H1 (cell line): Measurements from ENCODE around the gene CERCAM. TPM values are rescaled to one million over a fixed set of nuclear protein-coding genes. Genes with fewer than 3 reads are reported as not detected.
A peak's percentile ranks its signal among the peaks of the same experiment; 100 is the strongest.

Experiments used
- CTCF ChIA-PET: fragments of 300-600 bp; sonication (Branson Sonifier 250); formaldehyde crosslinking; loops from one replicate; lab custom pipeline; 2021; ENCODE audit not compliant: partially characterized antibody; lab: Charles Lee
- POLR2A ChIA-PET: fragments of 300-600 bp; sonication (Branson Sonifier 250); formaldehyde crosslinking; loops from one replicate; lab custom pipeline; 2021; ENCODE audit warnings: inconsistent platforms; ENCODE audit not compliant: partially characterized antibody; lab: Charles Lee
- DNase-seq, 2 experiments: peaks; one replicate each; pipeline versions ENCODE4 v3.0.0 to v3.0.0-alpha.2; 2010 to 2022; ENCODE audit warnings: low spot score in 2 of 2, low read depth in 1 of 2, mixed read lengths in 1 of 2
- FAIRE-seq: peaks from 2 replicates; lab custom pipeline; 2011; peaks lifted over from hg19 to GRCh38; lab: Jason Lieb, UNC
- H2AFZ ChIP-seq: 2 replicates; pipeline ENCODE4 v1.8.1; 2012; ENCODE audit warnings: low read length, inconsistent platforms
- H2AK5ac ChIP-seq: 2 replicates; pipeline ENCODE4 v1.6.1; 2013; ENCODE audit warnings: low read depth, low read length
- H2BK120ac ChIP-seq: replicated peaks from 2 replicates; pipeline ENCODE3; 2013; ENCODE audit warnings: low read depth, low read length, inconsistent platforms
- H2BK12ac ChIP-seq: 2 replicates; pipeline ENCODE4 v1.6.1; 2013; ENCODE audit warnings: low read depth, low read length
- H2BK15ac ChIP-seq: 2 replicates; pipeline ENCODE4 v1.6.1; 2013; ENCODE audit warnings: low read length
- H2BK20ac ChIP-seq: 2 replicates; pipeline ENCODE4 v1.6.1; 2013; ENCODE audit warnings: low read length
- H2BK5ac ChIP-seq: 2 replicates; pipeline ENCODE4 v1.6.1; 2013; ENCODE audit warnings: low read depth, low read length
- H3K14ac ChIP-seq: 2 replicates; pipeline ENCODE4 v1.6.1; 2013; ENCODE audit warnings: inconsistent platforms; ENCODE audit not compliant: insufficient read length
- H3K18ac ChIP-seq: 2 replicates; pipeline ENCODE4 v1.6.1; 2013; ENCODE audit warnings: low read length; ENCODE audit errors: extremely low read depth
- H3K23ac ChIP-seq: 2 replicates; pipeline ENCODE4 v1.6.1; 2013; ENCODE audit warnings: inconsistent platforms; ENCODE audit not compliant: insufficient read length
- H3K23me2 ChIP-seq: 2 replicates; pipeline ENCODE4 v1.6.1; 2013; ENCODE audit warnings: low read depth, low read length
- H3K27ac ChIP-seq: 2 replicates; pipeline ENCODE4 v1.6.1; 2011; ENCODE audit warnings: low read depth, low read length, inconsistent platforms
- H3K27me3 ChIP-seq, 4 experiments: replicated peaks in 1 of 4; 1 replicate in 1 of 4; 2 replicates in 3 of 4; pipeline versions ENCODE4 v1.6.1 to v1.8.1; 2011 to 2013; ENCODE audit warnings: low read length in 3 of 4, mild to moderate bottlenecking in 3 of 4, inconsistent platforms in 2 of 4, mixed read lengths in 2 of 4, moderate library complexity in 1 of 4; ENCODE audit not compliant: control insufficient read depth in 3 of 4, insufficient read depth in 3 of 4; ENCODE audit errors: extremely low read depth in 1 of 4
- H3K36me3 ChIP-seq, 4 experiments: 2 replicates each; pipeline versions ENCODE4 v1.6.1 to v1.8.1; 2011 to 2013; ENCODE audit warnings: mild to moderate bottlenecking in 4 of 4, low read length in 3 of 4, moderate library complexity in 2 of 4, control low read depth in 1 of 4, inconsistent platforms in 1 of 4; ENCODE audit not compliant: insufficient read depth in 4 of 4, control insufficient read depth in 2 of 4
- H3K4ac ChIP-seq: replicated peaks from 2 replicates; pipeline ENCODE3; 2013; ENCODE audit warnings: low read length, low read depth, mixed read lengths, inconsistent platforms; ENCODE audit not compliant: insufficient read length
- H3K4me1 ChIP-seq, 4 experiments: replicated peaks in 1 of 4; 1 replicate in 1 of 4; 2 replicates in 3 of 4; pipeline versions ENCODE4 v1.6.1 to v1.8.1; 2011 to 2013; ENCODE audit warnings: low read length in 3 of 4, inconsistent platforms in 2 of 4, mixed read lengths in 1 of 4; ENCODE audit not compliant: insufficient read depth in 4 of 4, control insufficient read depth in 3 of 4
- H3K4me2 ChIP-seq, 2 experiments: 2 replicates each; pipeline versions ENCODE4 v1.6.1 to v1.8.1; 2011 to 2013; ENCODE audit warnings: low read depth in 2 of 2, low read length in 2 of 2, control low read depth in 1 of 2, inconsistent platforms in 1 of 2, mild to moderate bottlenecking in 1 of 2; ENCODE audit not compliant: insufficient read depth in 1 of 2
- H3K4me3 ChIP-seq, 4 experiments: fragments of 200-600, 300-600 bp in 1 of 4; sonication (generic), shearing (Covaris generic), sonication (Bioruptor Twin) in 1 of 4; 2 replicates each; pipeline versions ENCODE4 v1.5.1 to v1.8.1; 2011 to 2016; ENCODE audit warnings: low read length in 4 of 4, low read depth in 3 of 4, control low read depth in 2 of 4, inconsistent platforms in 2 of 4, mild to moderate bottlenecking in 2 of 4, mixed read lengths in 1 of 4, moderate library complexity in 1 of 4; ENCODE audit not compliant: insufficient read depth in 2 of 4; ENCODE audit errors: extremely low read depth in 1 of 4
- H3K56ac ChIP-seq: replicated peaks from 2 replicates; pipeline ENCODE3; 2013; ENCODE audit warnings: low read depth, mild to moderate bottlenecking, mixed read lengths, low read length, inconsistent platforms; ENCODE audit not compliant: insufficient read length
- H3K79me1 ChIP-seq: 2 replicates; pipeline ENCODE4 v1.6.1; 2013; ENCODE audit warnings: low read depth, low read length, control low read depth
- H3K79me2 ChIP-seq, 2 experiments: 2 replicates each; pipeline versions ENCODE4 v1.6.1 to v1.8.1; 2012 to 2013; ENCODE audit warnings: low read length in 2 of 2, mild to moderate bottlenecking in 2 of 2, inconsistent platforms in 1 of 2; ENCODE audit not compliant: insufficient read depth in 2 of 2, control insufficient read depth in 1 of 2
- H3K9ac ChIP-seq, 4 experiments: replicated peaks in 1 of 4; 1 replicate in 1 of 4; 2 replicates in 3 of 4; pipeline versions ENCODE4 v1.6.1 to v1.8.1; 2011 to 2013; ENCODE audit warnings: low read depth in 3 of 4, low read length in 3 of 4, control low read depth in 2 of 4, mild to moderate bottlenecking in 2 of 4, moderate library complexity in 2 of 4, inconsistent platforms in 1 of 4; ENCODE audit errors: extremely low read depth in 1 of 4
- H3K9me3 ChIP-seq, 2 experiments: 2 replicates each; pipeline versions ENCODE4 v1.6.1 to v1.8.1; 2012 to 2013; ENCODE audit warnings: mild to moderate bottlenecking in 2 of 2, moderate library complexity in 2 of 2, control low read depth in 1 of 2, inconsistent platforms in 1 of 2, low read depth in 1 of 2, low read length in 1 of 2, mixed read lengths in 1 of 2; ENCODE audit not compliant: insufficient read depth in 2 of 2
- H4K20me1 ChIP-seq, 2 experiments: replicated peaks in 1 of 2; 2 replicates each; pipeline versions ENCODE3 to v1.8.1; 2011 to 2013; ENCODE audit warnings: inconsistent platforms in 2 of 2, low read length in 2 of 2, mild to moderate bottlenecking in 1 of 2; ENCODE audit not compliant: insufficient read depth in 2 of 2, control insufficient read depth in 1 of 2
- H4K5ac ChIP-seq: 2 replicates; pipeline ENCODE4 v1.6.1; 2013; ENCODE audit warnings: low read length, low read depth, mixed read lengths, inconsistent platforms; ENCODE audit not compliant: insufficient read length
- H4K8ac ChIP-seq: 2 replicates; pipeline ENCODE4 v1.8.0; 2013; ENCODE audit warnings: mild to moderate bottlenecking, moderate library complexity, low read length, inconsistent platforms; ENCODE audit not compliant: insufficient read depth; ENCODE audit errors: extremely low read depth
- H4K91ac ChIP-seq: replicated peaks from 2 replicates; pipeline ENCODE3; 2013; ENCODE audit warnings: low read length, mixed read lengths, inconsistent platforms; ENCODE audit not compliant: insufficient read length
- POLR2A ChIP-seq, 2 experiments: IDR thresholded peaks; 1 replicate in 1 of 2; 2 replicates in 1 of 2; pipeline ENCODE4 v1.6.1; 2011; ENCODE audit warnings: low read depth in 2 of 2, low read length in 2 of 2, mild to moderate bottlenecking in 2 of 2; ENCODE audit errors: control extremely low read depth in 1 of 2
- SP1 ChIP-seq: IDR thresholded peaks from 2 replicates; pipeline ENCODE4 v1.6.1; 2011; ENCODE audit warnings: low read depth, low read length
- WGBS, 2 experiments: shearing (Covaris generic) in 1 of 2; methylation state at CpG; one replicate each; pipeline versions ENCODE4 v1.1.6 to v1.1.7; 2013 to 2015; ENCODE audit warnings: low lambda C conversion rate in 2 of 2, mixed read lengths in 2 of 2, inconsistent platforms in 1 of 2, low coverage in 1 of 2, missing lambda C conversion rate in 1 of 2; ENCODE audit not compliant: insufficient replicate concordance in 2 of 2, insufficient coverage in 1 of 2, insufficient read length in 1 of 2; ENCODE audit errors: extremely low coverage in 1 of 2, missing lambda C conversion rate in 1 of 2; 5-methylcytosine and 5-hydroxymethylcytosine counted together
- polyA plus RNA-seq, 7 experiments: library from polyadenylated mRNA; depleted of rRNA in 3 of 7; stranded (reverse) in 5 of 7; unstranded in 2 of 7; fragments of >200 nt in 5 of 7; fragments of 200-250 nt in 2 of 7; gene quantifications; 1 replicate in 5 of 7; 2 replicates in 1 of 7; 4 replicates in 1 of 7; pipeline versions ENCODE4 v1.2.1 to v1.2.3, GENCODE V29; 2011 to 2013; ENCODE audit warnings: missing spikeins in 2 of 7, mixed read lengths in 2 of 7
- total RNA-seq: library from RNA; stranded (reverse); fragmentation: NEBNext Ultra II Directional; extraction: Animal tissue kit (Norgen Biotek cat#: 25700); gene quantifications from 2 replicates; pipeline ENCODE4 v1.2.1, GENCODE V29; 2021

The CERCAM gene
- total and polyA plus RNA-seq, 2 of the 8 experiments (the other 6 are each of a cell fraction or from before 2014, with no cell fraction given): 3.1 to 5.2 TPM

GRCh38 chr9:128390150-128390812 is 30.4 kb upstream of the CERCAM start:
- CTCF ChIA-PET: interaction anchor here (0.7 to 21.9 kb wide), 8 partner anchors 15 to 135 kb away, joined by 3 to 323 read pairs (median 4); partner anchors contain the start of gene URM1
- no peak overlapping the region for H3K4ac ChIP-seq
- no peak overlapping the region for H3K56ac ChIP-seq
- no peak overlapping the region for H2BK5ac ChIP-seq
- no peak overlapping the region for H3K18ac ChIP-seq
- H2BK20ac ChIP-seq: no peak overlapping the region
- no peak for FAIRE-seq
- H3K14ac ChIP-seq: no peak overlapping the region
- no peak overlapping the region for H2BK12ac ChIP-seq
- no peak overlapping the region for H2BK15ac ChIP-seq
- no peak overlapping the region for H2AFZ ChIP-seq
- peaks cover 65 to 100% (median 93%) of the 10 kb centered on the region in 4 experiments for H3K27me3 ChIP-seq
- TF ChIP-seq SP1: no peak
- no peak for TF ChIP-seq POLR2A (IDR thresholded peaks at IDR 0.05; ENCODE audit: control extremely low read depth in 1 of 2, low read depth in 2 of 2, low read length in 2 of 2)
- H4K8ac ChIP-seq: no peak overlapping the region
- peaks cover 0 to 21% (median 9%) of the 10 kb centered on the region in 4 experiments; a peak in 6 of 8 replicates for H3K36me3 ChIP-seq
- no peaks in the 10 kb centered on the region for H3K9me3 ChIP-seq
- H2AK5ac ChIP-seq: peak overlapping the region; percentile 85; the same call in 1 of the 2 replicates
- H3K79me1 ChIP-seq: no peaks in the 10 kb centered on the region
- peak overlapping the region in 1 of 2 experiments; percentile 2; a peak in 1 of 4 replicates for H3K4me2 ChIP-seq
- POLR2A ChIA-PET: interaction anchor here (1.2 to 13.1 kb wide), 9 partner anchors 8 to 50 kb away, joined by 3 to 92 read pairs (median 5); partner anchors contain the start of genes SLC27A4 and URM1
- 82% methylated on average over 11 of the region's 11 CpGs; no CpG with 5 or more reads in 1 of the 2 experiments for WGBS, 2 experiments
- peaks cover 10 to 51% (median 46%) of the 10 kb centered on the region in 4 experiments for H3K4me1 ChIP-seq
- no peak overlapping the region for H3K27ac ChIP-seq
- no peaks in the 10 kb centered on the region for H3K79me2 ChIP-seq
- H2BK120ac ChIP-seq: no peak overlapping the region
- H3K23me2 ChIP-seq: peaks cover 4% of the 10 kb centered on the region; the same call in 1 of the 2 replicates
- no peak overlapping the region for H3K23ac ChIP-seq
- H4K91ac ChIP-seq: no peak overlapping the region
- no peak overlapping the region for H3K4me3 ChIP-seq
- H4K5ac ChIP-seq: no peak overlapping the region
- no peak overlapping the region for H3K9ac ChIP-seq
- DNase-seq: no peak
- H4K20me1 ChIP-seq: peaks cover 36 to 52% of the 10 kb centered on the region in 2 experiments
